Endothelial cell (in vitro differentiated cells): ENCODE measurements around the gene ADARB2. TPM values are rescaled to one million over a fixed set of nuclear protein-coding genes. Genes with fewer than 3 reads are reported as not detected.

Source experiments
- DNase-seq: peaks from one replicate; pipeline ENCODE4 v3.0.0; 2021; ENCODE audit warnings: low spot score
- H3K27ac Mint-ChIP-seq: one replicate; pipeline ENCODE4 v1.8.0; 2021; ENCODE audit warnings: mixed read lengths, inconsistent platforms; ENCODE audit not compliant: unreplicated experiment
- H3K27me3 Mint-ChIP-seq: one replicate; pipeline ENCODE4 v1.8.0; 2021; ENCODE audit warnings: mild to moderate bottlenecking, moderate library complexity, mixed read lengths, inconsistent platforms; ENCODE audit not compliant: unreplicated experiment
- H3K36me3 Mint-ChIP-seq: one replicate; pipeline ENCODE4 v1.8.0; 2021; ENCODE audit warnings: mild to moderate bottlenecking, low read depth, mixed read lengths, inconsistent platforms; ENCODE audit not compliant: unreplicated experiment
- H3K4me1 Mint-ChIP-seq: one replicate; pipeline ENCODE4 v1.8.0; 2021; ENCODE audit warnings: mild to moderate bottlenecking, mixed read lengths, inconsistent platforms; ENCODE audit not compliant: unreplicated experiment
- H3K4me3 Mint-ChIP-seq: one replicate; pipeline ENCODE4 v1.8.0; 2021; ENCODE audit warnings: mild to moderate bottlenecking, mixed read lengths, inconsistent platforms; ENCODE audit not compliant: unreplicated experiment
- H3K9me3 Mint-ChIP-seq: one replicate; pipeline ENCODE4 v1.8.0; 2021; ENCODE audit warnings: mixed read lengths, inconsistent platforms; ENCODE audit not compliant: unreplicated experiment
- total RNA-seq: library from RNA; stranded (reverse); fragmentation: NEBNext Ultra II Directional; extraction: Animal tissue kit (Norgen Biotek cat#: 25700); gene quantifications from one replicate; pipeline ENCODE4 v1.2.1, GENCODE V29; 2021; ENCODE audit not compliant: unreplicated experiment
- TF ChIP-seq, protein P1 (sequence below): fragments of 200-600 bp; sonication (generic); IDR thresholded peaks from one replicate; pipeline ENCODE4 v1.5.0; 2021; ENCODE audit warnings: antibody characterized with exemption; ENCODE audit not compliant: unreplicated experiment

The ADARB2 gene
- total RNA-seq, 1 donor from 2014 or later, result 54.9 TPM

DNA sequence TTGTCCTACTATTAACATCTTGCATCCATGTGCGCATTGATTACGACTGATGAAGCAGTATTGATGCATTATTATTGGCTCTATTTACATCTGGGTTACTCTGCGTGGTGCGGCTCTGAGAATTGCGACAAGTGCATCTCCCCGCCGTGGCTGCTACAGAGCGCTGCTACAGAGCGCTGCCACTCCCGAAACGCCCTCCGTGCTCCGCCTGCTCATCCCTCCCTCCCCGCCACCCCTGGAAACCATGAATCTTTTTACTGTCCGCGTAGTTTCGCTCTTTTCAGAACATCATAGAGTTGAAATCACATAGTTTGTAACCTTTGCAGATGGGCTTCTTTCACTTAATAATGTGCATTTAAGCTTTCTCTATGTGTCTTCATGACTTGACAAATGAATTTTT is 74.1 kb downstream of the ADARB2 start:
- Mint-ChIP-seq H3K4me3 (no peak overlapping the region), H3K36me3 (no peaks in the 10 kb centered on the region), H3K9me3 (no peaks in the 10 kb centered on the region), H3K27ac (no peak overlapping the region), H3K27me3 (peaks cover 2% of the 10 kb centered on the region), H3K4me1 (peaks cover 2% of the 10 kb centered on the region)
- no peak for DNase-seq
- TF ChIP-seq, protein P1, sequence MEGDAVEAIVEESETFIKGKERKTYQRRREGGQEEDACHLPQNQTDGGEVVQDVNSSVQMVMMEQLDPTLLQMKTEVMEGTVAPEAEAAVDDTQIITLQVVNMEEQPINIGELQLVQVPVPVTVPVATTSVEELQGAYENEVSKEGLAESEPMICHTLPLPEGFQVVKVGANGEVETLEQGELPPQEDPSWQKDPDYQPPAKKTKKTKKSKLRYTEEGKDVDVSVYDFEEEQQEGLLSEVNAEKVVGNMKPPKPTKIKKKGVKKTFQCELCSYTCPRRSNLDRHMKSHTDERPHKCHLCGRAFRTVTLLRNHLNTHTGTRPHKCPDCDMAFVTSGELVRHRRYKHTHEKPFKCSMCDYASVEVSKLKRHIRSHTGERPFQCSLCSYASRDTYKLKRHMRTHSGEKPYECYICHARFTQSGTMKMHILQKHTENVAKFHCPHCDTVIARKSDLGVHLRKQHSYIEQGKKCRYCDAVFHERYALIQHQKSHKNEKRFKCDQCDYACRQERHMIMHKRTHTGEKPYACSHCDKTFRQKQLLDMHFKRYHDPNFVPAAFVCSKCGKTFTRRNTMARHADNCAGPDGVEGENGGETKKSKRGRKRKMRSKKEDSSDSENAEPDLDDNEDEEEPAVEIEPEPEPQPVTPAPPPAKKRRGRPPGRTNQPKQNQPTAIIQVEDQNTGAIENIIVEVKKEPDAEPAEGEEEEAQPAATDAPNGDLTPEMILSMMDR, result no peak

DNA sequence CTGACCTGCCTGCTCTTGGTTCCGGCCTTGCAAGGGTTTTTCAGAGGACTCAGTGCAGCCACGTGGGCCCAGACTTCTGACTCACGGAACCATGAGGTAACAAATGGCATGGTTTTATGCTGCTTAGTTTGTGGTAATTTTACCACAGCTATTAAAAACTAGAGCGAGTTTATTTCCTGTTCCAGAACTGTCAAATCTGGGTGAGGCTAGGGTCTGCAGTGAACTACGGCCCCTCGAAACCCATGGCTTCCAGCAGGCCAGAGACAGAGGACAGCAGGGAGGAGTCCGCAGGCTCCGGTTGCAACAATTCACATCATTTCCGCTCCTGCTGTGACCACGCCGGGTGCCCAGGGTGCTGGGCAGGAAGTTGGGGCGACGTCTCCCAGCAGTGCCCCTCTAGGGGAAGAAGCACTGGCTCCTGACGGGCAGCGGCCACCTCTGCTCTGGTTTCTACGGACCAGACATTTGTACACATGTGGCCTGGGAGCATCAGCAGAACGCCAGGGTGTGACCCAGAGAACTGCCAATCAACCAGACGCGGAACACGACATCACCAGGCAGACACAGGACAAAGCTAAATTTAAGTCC is 74.8 kb downstream of the ADARB2 start:
- H3K27ac Mint-ChIP-seq, result no peak overlapping the region
- H3K4me1 Mint-ChIP-seq, result peaks cover 2% of the 10 kb centered on the region
- TF ChIP-seq, protein P1, result no peak
- no peaks in the 10 kb centered on the region for H3K36me3 Mint-ChIP-seq
- peaks cover 6% of the 10 kb centered on the region for H3K27me3 Mint-ChIP-seq
- H3K9me3 Mint-ChIP-seq, result no peaks in the 10 kb centered on the region
- H3K4me3 Mint-ChIP-seq, result no peak overlapping the region
- DNase-seq, result no peak

DNA sequence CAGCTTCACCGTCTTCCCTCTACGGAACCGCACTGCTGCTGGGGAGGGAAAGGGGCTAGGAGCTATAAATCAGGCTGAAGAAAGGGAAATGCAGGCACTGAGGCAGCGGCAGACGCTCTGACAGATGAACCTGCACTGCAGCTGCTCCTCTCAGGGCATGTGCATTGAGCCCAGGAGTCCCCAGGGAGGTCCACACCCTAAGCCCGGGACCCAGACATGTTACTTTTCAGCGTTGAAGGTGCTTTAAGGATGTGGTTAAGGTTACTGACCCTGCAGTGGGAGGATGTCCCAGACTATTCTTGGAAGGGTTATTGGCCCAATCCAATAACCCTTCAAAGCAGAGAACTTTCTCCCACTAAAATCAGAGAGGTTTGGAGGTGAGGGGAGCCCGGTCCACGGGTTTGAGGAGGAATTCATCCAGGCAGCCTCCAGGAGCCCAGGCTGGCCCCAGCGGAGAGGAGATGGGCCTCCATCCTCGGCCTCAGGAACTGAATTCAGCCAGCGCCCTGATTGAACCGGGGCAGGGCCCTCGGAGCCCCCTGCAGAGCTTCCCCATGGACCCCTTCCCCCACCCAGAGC is 75.4 kb downstream of the ADARB2 start:
- TF ChIP-seq, protein P1, result no peak
- peaks cover 6% of the 10 kb centered on the region for H3K27me3 Mint-ChIP-seq
- no peak overlapping the region for H3K27ac Mint-ChIP-seq
- DNase-seq, result no peak
- H3K4me3 Mint-ChIP-seq, result no peak overlapping the region
- no peaks in the 10 kb centered on the region for H3K9me3 Mint-ChIP-seq
- H3K4me1 Mint-ChIP-seq, result peaks cover 2% of the 10 kb centered on the region
- H3K36me3 Mint-ChIP-seq, result no peaks in the 10 kb centered on the region

DNA sequence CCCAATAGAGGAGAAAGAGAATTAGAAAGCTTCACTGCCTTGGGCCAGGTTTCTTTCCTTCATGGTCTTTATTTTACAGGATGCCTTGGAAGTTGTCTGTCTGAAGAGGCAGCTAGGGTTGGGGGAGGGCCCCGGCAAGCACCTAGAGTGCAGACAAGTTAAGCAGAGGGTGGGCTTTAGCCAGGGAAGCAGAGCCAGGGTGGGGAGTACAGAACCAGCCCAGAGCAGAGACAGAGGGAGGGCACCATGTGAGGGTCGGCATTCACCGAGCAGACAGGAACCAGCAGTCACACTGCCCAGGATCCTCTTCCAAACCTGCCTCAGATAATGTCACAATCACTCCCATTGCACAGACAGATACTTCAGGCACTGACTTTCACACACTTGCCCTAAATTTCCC is 75.9 kb downstream of the ADARB2 start:
- no peaks in the 10 kb centered on the region for H3K36me3 Mint-ChIP-seq
- peaks cover 6% of the 10 kb centered on the region for H3K27me3 Mint-ChIP-seq
- no peak overlapping the region for H3K27ac Mint-ChIP-seq
- no peak for DNase-seq
- TF ChIP-seq, protein P1, result no peak
- H3K4me1 Mint-ChIP-seq, result peaks cover 2% of the 10 kb centered on the region
- no peaks in the 10 kb centered on the region for H3K9me3 Mint-ChIP-seq
- H3K4me3 Mint-ChIP-seq, result no peak overlapping the region

DNA sequence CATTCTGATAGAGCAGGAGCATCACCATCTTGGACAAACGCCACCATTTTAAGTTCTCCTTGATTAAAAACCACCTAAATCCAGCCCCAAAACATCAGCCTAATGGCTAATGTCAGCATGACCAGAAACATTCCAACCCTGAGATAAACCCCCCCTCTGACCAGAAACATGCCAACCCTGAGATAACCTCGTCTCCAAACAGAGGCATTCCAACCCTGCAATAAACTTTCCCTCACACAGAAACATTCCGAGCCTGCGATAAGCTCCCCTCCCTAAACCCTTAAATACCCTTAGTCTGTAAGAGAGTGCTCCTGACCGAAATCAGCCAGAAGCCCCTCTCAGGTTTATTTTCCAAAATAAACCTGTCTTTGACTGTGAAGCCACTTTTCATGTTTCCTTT is 76.5 kb downstream of the ADARB2 start:
- peaks cover 6% of the 10 kb centered on the region for H3K27me3 Mint-ChIP-seq
- no peak for DNase-seq
- H3K9me3 Mint-ChIP-seq, result no peaks in the 10 kb centered on the region
- no peak overlapping the region for H3K4me3 Mint-ChIP-seq
- H3K4me1 Mint-ChIP-seq, result peaks cover 2% of the 10 kb centered on the region
- no peaks in the 10 kb centered on the region for H3K36me3 Mint-ChIP-seq
- TF ChIP-seq, protein P1, result no peak
- H3K27ac Mint-ChIP-seq, result no peak overlapping the region
